NOMO-1 treated with dmso at 0.1 percent for 144 hours (cell line): ENCODE measurements around the gene VPS13C.

Experiments used
- DNase-seq: peaks from one replicate; lab custom pipeline; 2025; ENCODE audit not compliant: unreplicated experiment; lab: John Stamatoyannopoulos, UW

Gene VPS13C

GRCh38 chr15:61827131-61827530, 233.1 kb downstream of the VPS13C start:
- DNase-seq = no peak

- no peak for DNase-seq
These were observed 236.0 kb downstream of the VPS13C start for GRCh38 chr15:61824291-61824690.

GRCh38 chr15:61822511-61822910, 237.7 kb downstream of the VPS13C start:
- no peak for DNase-seq

- DNase-seq = no peak
These were observed 239.3 kb downstream of the VPS13C start for GRCh38 chr15:61820951-61821350.

GRCh38 chr15:61820212-61820611, 240.0 kb downstream of the VPS13C start:
- DNase-seq = no peak

- no peak for DNase-seq
These were observed 240.9 kb downstream of the VPS13C start for GRCh38 chr15:61819386-61819785.

GRCh38 chr15:61818801-61819200, 241.4 kb downstream of the VPS13C start:
- DNase-seq = no peak

GRCh38 chr15:61816856-61817255, 243.4 kb downstream of the VPS13C start:
- DNase-seq = no peak

GRCh38 chr15:61815356-61816083, 244.7 kb downstream of the VPS13C start:
- no peak for DNase-seq

- no peak for DNase-seq
These were observed 247.8 kb downstream of the VPS13C start for GRCh38 chr15:61812476-61812875.

- no peak for DNase-seq
These were observed 248.3 kb downstream of the VPS13C start for GRCh38 chr15:61811952-61812351.

GRCh38 chr15:61809216-61809615, 251.0 kb downstream of the VPS13C start:
- DNase-seq = no peak

- no peak for DNase-seq
These were observed 252.8 kb downstream of the VPS13C start for GRCh38 chr15:61807281-61807929.
